Stimulated activated CD8-positive, alpha-beta memory T cell treated with anti-CD3 and anti-CD28 coated beads, Interleukin-15, amount 100 ng/mL, for 4 hours (primary cell): Measurements from ENCODE around the gene LTB4R2.
A peak's percentile ranks its signal among the peaks of the same experiment; 100 is the strongest.

Source experiments
- DNase-seq, 2 donors: peaks; one replicate each; pipeline ENCODE4 v3.0.0-alpha.2; 2020; ENCODE audit warnings: low read depth in 2 of 2

The LTB4R2 gene

DNA sequence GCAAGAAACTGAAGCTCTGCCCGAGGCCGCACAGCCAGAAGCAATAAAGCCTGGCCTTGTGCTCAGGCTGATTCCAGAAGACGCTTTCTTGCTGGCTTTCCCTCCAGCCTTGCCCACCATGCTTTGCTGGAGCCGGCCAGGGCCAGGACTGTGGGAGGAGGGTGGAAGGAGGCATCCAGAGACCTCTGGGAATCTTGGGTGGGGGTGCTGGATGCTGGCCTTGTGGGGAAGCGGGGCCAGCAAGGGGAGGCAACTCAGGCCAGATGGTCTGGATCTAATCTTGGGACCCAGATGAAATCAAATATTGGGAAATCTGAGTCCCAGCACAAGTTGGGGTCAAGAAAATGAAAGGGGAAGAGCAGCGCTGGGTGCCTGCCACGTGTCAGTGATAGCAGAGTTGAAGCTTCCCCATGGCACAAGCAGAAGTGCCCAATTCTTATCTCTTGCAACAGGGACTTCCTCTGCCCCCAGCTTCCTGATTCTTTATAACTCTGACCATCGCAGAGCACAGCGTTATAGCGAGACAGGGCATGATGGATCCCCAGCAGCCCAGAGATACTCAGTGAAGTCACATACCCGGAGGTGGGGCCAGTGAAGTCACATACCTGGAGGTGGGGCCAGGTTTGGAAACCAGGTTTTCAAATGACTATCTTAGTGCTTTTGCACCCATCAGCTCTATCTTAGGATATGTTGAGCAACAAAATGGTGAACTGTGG, 32.2 kb upstream of the LTB4R2 start:
- DNase-seq = no peak

DNA sequence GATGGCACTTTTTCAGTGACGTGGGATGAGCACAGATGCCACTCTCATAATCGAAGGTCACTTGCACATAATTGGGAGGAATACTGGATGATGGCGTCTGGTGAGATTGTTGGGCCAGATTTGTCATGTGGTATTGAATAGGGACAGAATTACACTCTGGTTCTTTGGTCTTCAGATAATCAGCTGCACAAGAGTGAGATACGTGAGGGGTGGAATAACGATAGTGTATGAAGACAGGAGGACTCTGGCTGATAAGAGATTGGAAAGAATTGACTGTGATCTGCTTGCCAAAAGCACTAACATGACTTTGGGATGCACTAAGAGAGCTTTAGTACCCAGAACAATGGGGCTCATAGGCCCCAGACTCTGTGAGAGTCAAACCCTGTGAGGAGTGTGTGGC, 31.5 kb upstream of the LTB4R2 start:
- DNase-seq = no peak

DNA sequence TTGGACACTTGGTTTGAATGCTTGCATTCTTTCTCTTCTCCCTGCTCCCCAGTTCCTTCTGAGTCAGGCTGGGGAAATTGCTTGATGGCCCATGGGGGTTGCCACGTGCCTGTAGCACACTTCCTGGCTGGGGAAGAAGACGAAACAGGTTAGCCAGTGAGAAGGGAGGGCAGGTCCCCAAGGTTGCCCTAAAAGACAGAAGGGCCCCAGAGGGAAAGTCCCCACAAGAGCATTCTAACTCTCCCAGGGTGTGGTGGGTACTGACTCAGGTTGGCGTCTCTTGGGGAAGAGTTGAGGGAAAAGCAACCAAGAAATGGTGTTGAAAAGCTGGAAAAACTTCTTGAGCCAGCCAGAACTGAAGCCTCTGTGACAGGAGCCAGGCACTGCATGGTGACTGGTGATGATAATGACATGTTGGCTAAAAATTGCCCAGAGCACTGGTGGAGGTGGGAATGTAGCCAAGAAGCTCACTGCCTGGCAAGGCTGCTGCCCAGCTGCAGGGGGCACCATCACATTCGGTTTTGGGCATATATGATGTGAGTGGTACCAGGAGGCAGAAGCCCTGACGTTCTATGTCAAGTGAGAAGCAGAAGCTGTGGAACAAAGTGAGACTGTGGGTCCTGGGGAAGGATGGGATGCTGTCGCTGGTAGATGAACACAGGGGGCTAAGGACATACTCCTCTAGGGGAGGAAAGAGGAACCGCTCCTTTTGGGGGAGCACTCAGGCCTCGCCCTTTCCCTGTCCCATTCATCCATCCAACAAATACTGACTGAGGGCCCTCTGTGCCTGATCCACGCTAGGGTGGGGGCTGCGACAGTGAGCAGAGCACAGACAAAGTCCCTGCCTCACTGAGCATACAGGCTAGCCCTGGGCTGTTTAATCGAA, 30.4 kb upstream of the LTB4R2 start:
- peak in 1 of 2 donors; percentile 19 for DNase-seq

DNA sequence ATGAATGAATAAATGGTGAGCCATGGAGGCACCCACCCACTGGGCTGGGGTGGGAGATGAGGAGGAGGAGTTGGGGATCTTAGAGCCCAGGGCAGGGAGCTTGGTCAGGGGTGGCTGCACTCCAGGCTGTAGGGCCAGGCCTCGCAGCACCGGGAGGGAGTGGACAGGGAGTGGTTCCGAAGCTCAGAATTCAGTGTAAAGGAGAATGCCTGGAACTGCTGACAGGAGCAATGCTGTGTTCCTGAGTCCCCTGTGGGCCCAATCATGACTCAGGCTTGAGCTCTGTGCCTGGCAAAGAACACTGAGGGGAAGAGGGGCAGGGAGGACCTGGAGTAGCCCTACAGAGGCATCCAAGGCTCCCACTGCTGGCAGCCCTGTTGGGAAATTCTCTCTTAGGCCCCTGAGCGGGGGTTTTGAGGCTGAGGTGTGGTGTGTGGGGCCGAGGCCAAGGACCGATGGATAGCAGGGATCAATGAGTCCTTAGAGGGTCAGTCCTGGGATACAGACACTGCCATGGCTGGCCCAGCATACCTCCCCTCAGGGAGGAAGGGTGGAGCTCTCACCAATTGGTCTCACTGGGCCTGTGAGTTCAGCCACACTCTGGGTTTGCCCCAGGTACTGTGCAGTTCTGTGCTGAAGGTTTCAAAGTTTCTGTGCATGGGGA, 29.0 kb upstream of the LTB4R2 start:
- DNase-seq = no peak

DNA sequence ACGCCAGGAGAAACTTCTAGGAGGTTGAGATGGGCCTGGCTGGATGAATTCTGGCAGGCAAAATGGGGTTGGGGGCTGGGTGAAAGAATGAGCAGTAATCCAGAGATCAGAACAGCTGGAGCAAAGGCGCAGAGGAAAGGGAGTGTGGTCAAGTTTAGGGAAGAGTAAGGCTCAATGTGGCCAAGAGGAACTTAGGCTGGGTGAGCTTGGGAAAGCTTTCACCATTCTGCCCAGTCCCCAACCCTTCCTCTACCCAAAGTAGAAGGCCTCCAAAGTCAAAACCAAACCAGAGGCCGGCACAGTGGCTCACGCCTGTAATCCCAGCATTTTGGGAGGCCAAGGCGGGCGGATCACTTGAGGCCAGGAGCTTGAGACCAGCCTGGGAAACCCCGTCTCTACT, 28.3 kb upstream of the LTB4R2 start:
- DNase-seq = no peak

DNA sequence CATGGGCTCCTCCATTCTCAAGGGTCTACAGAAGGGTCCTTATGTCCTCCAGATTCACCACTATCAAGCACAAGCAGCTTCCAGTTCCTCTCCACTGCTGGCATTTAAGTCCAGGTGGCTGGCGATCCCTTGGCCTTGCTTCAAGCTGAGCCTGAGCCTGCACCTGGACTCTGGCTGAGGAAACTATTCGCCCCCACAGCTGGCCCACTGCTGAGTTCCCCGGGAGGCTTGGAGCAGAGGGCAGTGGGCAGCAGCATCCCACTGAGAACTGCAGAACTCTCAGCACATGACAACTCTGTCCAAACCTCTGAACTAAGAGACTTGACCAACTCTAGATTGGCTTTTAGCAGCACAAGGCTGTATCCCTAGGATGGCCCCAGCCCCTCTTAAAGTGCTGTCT, 27.2 kb upstream of the LTB4R2 start:
- DNase-seq = no peak

DNA sequence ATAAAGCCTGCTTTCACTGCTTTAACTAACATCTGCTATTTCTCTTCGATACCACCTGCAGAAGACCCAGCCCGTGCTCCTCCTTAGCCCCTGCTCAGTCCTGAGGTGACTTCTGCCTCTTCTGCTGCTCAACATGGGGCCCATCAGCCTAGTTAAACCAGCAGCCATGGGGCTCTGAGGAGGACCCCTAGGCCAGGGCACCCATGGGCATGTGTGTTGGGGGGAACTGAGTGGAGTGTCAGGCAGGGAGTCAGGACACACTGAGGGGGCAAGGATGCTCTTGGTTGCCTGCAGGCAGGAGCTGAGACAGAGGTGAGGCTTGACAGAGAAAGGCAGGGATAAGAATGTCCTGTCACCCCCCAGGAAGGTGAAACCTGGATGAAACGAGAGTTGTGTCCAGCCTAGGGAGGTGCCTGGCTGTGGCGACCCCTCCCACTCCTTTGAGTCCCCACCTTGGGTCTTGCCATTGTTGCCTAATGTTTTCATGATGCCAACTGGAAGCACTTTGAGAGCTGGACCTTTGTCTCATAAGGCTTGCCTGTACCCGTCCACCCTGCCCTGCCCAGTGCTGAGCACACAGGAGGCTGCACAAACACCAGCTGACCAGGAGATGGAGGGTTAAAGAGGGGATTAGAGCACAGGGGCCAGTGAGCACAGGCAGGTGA, 26.0 kb upstream of the LTB4R2 start:
- no peak for DNase-seq

DNA sequence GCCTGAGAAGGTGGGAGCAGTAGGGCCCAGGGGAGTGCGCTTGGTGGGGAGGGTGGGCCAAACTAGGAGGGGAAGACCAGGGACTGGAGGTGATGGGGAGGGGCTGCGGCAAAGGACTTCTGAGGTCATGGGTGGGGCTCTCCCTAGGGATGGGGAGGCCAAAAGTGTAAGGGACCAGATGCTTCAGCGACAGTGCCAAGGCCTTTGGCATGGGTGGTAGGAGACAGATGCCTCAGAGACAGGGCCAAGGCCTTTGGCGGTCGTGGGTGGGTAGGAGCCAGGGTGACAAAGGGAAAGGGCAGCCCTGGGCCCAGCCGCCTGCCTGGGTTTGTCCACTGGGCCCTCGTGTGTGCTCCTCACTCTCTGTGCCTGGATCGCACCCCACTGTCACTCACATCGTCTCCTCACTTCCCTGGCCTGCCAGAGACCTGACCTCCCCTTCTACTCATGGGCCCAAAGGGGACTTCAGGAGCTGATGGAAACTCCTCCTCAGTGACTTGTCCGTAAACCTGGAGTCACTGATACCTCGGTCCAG, 25.4 kb upstream of the LTB4R2 start:
- no peak for DNase-seq

DNA sequence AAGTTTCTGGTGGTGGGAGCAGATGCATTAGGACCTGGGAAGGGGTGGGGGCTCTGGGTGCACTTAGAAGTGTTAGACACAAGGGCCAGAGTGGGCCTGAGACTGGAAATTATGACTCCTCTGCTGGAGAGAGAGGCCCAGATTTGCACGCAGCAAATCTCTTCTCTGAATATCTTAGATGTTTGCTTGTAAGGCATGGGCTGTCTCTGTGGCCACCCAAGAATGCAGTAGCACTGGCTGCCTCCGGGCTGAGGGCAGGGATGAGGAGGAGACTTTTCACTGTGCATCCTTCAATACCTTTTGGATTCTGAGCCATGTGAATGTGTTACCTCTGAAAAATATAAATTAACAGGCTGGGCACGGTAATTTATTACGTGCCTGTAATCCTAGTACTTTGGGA, 24.6 kb upstream of the LTB4R2 start:
- DNase-seq = no peak

DNA sequence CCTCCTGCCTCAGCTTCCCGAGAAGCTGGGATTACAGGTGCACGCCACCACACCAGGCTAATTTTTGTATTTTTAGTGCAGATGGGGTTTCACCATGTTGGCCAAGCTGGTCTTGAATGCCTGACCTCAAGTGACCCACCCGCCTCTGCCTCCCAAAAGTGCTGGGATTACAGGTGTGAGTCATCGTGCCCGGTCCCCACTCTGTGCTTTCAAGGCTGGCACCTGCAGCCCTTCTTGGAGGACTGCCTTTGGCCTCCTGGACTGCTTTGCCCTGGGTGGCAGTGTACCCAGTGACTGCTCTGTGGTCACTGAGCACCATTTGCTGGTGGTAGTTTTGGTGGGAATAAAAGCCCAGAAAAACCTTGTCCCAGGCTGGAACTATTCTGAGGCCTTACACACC, 22.9 kb upstream of the LTB4R2 start:
- no peak for DNase-seq

DNA sequence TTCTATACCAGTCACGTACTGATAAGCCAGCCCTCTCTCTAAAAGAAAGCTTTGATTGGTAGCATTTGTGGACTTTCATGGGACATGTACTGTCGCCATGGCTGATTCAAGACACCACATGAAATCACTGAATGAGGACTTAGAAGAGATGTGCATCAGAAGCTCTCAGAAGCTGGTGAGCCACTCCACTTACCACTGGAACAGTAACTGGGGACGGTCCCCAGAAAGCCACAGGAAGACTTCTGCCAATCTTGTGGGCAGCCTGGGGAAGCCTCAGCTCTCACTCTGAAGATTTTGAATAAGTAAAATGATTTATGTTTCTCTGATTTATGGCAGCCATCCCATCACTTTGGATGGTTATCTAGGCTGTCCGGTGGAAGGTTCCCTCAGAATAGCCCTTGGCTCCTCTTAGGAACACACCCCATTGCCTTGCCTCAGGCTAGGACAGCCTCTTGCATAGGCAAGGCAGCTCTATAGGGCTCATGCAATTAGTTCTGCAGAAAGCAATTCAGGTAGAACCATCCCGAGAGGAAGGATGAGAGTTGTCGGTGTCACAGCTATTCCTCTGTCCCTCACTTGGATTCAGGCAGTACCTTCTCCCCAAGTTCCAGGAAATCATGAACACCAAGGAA, 20.2 kb upstream of the LTB4R2 start:
- DNase-seq = no peak

DNA sequence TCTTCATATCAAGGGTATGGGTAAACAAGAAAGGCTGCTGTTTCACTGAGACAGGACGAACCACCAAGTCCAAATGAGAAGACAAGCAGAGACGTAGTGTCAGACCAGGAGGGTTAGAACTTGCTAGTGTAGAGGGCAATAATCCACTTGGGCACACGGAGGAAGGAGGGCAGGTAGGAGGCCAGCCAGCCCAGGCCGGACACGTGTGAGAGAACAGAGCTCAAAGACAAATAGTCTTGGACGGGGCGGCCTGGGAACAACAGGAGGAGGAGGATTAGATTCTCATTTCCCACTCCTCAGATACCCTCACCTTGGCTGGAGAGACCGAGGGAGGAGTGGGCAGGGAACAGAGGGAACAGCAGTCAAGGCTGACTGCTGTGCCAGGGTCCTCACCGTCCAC, 19.2 kb upstream of the LTB4R2 start:
- no peak for DNase-seq

DNA sequence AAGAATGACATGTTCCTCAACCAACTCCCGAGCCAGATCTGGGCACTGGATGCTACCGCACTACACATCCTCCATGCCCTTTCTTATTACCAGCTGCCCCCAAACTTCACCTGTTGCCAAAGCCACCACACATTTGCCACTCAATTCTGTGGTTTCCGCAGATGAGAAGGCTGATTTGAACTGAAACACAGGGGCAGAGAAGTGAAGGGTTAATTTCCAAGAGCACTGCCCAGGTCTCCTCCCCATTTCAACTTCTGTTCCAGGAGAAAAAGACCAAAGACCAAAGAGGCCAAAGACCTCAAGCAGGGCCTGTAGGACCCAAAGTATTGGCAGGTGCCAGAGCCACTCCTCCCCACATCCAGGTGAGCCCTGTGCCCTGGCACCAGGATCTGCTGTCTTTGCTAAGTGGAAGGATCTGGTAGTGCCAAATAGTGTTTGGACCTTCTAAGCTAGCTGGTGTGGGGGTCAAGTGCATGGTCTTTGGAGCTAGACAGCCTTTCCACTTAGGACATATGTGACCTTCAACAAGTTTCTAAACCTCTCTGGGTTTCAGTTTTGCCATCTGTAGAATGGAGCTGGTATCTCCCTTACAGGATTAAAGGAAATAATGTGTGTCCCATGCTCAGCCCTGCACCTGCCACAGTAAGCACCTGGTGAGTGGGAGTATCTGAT, 18.4 kb upstream of the LTB4R2 start:
- DNase-seq = no peak

DNA sequence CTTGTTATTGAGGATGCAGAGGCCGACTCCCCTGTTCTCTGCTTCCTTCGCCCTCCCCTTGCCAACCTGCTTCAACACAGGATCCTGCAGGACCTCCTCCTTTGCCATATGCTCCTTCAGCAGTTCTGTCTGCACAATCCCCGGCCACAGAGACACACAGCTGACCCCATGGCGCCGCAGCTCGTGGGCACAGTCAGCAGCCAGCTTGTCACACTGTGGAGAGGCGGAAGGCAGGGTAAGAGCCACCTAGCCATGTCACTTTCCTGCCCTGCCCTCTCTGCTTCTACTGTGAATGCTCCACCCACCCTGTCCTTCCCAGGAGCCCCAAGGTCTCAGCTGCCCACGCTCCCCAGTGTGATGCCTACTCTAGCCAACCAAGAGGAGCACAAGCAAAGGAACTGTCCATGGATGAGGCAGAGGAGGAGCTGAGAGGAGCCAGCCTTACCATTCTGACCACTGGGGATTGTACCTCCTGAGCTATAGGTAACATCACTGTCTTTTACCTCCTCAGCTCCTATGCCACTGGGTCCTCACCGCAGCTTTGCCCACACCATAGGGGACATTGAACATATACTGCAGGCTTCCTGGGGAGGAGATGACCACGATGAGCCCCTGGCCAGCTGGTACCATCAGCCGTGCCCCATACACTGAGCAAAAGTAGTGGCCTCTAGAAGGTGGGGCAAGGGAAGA, 17.7 kb upstream of the LTB4R2 start:
- no peak for DNase-seq

DNA sequence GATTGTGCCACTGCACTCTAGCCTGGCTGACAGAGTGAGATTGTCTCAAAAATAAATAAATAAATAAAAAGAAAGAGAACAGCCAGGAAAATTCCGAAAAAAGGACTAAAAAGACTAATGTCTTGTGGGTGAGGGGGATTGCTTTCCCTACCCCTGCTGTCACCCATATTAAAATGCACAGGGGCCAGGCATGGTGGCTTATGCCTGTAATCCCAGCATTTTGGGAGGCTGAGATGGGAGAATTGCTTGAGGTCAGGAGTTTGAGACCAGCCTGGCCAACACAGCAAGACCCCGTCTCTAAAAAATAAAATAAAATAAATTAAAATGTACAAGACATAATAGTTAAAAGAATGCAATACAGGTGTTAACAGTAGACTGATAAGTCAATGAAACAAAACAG, 16.4 kb upstream of the LTB4R2 start:
- no peak for DNase-seq

DNA sequence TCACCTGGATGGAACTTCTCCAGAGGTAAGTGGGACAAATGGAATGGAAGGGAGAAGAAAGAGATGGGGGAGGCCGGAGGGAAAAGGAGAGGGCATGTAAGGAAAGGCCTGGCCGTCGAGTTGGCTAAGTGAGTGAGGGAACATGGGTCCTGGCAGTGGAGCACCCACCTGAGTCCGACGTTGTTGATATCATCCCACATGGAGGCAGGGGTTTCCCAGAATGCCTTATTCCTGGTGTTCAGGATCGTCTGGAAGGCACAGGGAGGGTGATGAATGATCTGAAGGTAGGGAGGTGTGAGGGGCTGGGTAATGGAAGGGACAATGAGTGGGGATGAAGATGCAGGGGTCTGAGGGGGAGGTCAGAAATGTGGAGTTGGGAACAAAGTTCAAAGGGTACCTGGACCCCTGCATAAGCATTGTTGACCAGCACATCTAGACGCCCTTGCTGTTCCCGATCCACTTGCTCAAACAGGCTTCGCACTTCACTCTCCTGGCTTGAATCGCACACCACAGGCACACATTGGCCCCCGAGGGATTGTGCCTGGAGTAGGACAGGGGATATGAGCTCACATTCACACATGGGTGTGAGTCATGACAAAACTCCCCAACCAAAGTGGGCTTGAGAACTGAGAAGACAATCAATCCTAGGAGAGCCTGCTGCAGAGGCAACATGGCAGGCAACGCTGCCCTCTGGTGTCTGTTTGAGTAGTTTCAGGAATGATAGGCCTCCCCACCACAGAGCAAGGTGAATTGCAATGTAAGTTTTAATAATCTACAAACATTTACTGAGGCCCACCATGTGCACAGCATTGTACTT, 13.4 kb upstream of the LTB4R2 start:
- DNase-seq = peak; percentile 26 to 63

DNA sequence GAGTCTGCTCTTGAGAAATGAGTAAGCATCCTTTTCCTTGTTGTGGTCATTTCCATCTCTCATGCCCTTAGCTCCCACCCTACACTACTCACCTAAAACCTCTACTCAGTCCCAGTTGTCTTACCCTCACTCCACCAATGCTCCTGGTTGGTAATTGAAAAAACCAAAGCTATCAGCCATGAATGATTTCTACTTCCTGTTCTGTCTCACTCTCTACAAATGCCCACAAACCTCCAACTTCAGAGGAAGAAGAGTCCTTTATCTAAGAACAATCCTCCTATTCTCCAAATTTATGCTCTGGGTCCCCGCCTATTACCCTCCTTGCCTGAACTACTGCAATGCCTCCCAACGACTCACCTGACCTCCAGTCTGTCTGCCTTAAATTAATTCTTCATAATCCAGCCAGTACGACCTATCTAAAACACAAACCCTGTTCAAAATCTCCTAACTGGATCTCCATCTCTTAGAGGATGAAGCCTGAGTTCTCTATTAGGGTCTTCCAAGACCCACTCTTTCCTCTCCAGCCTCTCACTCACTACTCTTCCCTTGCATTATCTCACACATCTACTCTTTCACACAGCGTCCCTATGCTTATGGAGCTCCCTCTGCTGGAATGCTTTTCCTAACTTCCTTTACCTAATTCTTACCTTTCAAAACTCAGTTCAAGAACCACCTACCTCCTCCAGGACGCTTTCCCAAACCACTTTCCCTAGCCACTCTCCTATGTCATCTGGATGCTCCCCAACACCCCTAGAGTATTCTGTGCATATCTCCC, 12.6 kb upstream of the LTB4R2 start:
- DNase-seq = no peak

DNA sequence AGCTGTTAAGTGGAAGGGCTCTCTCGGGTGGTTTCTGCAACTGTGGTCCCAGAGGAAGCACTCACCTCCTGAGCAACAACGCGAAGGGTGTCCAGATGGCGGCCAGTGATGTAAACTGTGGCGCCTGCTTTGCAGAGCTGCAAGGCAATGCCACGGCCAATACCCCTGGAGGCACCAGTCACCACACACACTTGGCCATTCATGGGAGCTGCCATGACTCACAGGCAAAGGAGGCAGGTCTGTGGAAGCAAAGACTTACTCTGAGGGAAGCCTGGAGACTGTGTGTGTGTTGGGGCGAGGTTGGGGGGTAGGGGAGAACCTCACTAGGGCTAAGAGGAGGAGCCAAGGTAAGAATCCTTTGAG, 11.1 kb upstream of the LTB4R2 start:
- no peak for DNase-seq
